Measurements from ENCODE around the gene SERPINH1.

The SERPINH1 gene

GRCh38 chr11:75555079-75555811, 6.8 kb upstream of the SERPINH1 start:
- DNase-seq (ENCODE audit: low spot score) = no peak

GRCh38 chr11:75556275-75556674, 5.8 kb upstream of the SERPINH1 start:
- no peak for DNase-seq (ENCODE audit: low spot score)

GRCh38 chr11:75557666-75558494, 4.2 kb upstream of the SERPINH1 start:
- DNase-seq (ENCODE audit: low spot score) = no peak

- no peak for DNase-seq (ENCODE audit: low spot score)
These were observed 2.9 kb upstream of the SERPINH1 start for GRCh38 chr11:75558939-75559843.

- no peak for DNase-seq (ENCODE audit: low spot score)
These were observed 1.4 kb upstream of the SERPINH1 start for GRCh38 chr11:75560644-75561043.

GRCh38 chr11:75561426-75562047, 516 bp upstream of the SERPINH1 start:
- DNase-seq (ENCODE audit: low spot score) = no peak

- DNase-seq (ENCODE audit: low spot score) = no peak
These were observed 907 bp downstream of the SERPINH1 start for GRCh38 chr11:75562836-75563484.

- DNase-seq (ENCODE audit: low spot score) = no peak
These were observed 1.5 kb downstream of the SERPINH1 start for GRCh38 chr11:75563501-75563977.

- DNase-seq (ENCODE audit: low spot score) = no peak
These were observed 2.0 kb downstream of the SERPINH1 start for GRCh38 chr11:75563978-75564552.

- DNase-seq (ENCODE audit: low spot score) = no peak
These were observed 3.3 kb downstream of the SERPINH1 start for GRCh38 chr11:75565221-75565814.

GRCh38 chr11:75565916-75566762, 4.1 kb downstream of the SERPINH1 start:
- no peak for DNase-seq (ENCODE audit: low spot score)

GRCh38 chr11:75566763-75567279, 4.8 kb downstream of the SERPINH1 start:
- no peak for DNase-seq (ENCODE audit: low spot score)

- DNase-seq (ENCODE audit: low spot score) = no peak
These were observed 5.9 kb downstream of the SERPINH1 start for GRCh38 chr11:75567971-75568370.

- DNase-seq (ENCODE audit: low spot score) = no peak
These were observed 6.7 kb downstream of the SERPINH1 start for GRCh38 chr11:75568616-75569219.

GRCh38 chr11:75570559-75571139, 8.6 kb downstream of the SERPINH1 start:
- DNase-seq (ENCODE audit: low spot score) = no peak

GRCh38 chr11:75571625-75572024, 9.6 kb downstream of the SERPINH1 start:
- DNase-seq (ENCODE audit: low spot score) = no peak

- DNase-seq (ENCODE audit: low spot score) = no peak
These were observed 10.7 kb downstream of the SERPINH1 start for GRCh38 chr11:75572744-75573143.

All from CD4-positive, alpha-beta T cell treated with Interleukin-6 at 100 ng/mL for 8 hours (primary cell).